CD4-positive, alpha-beta T cell treated with Interleukin-6 at 100 ng/mL for 8 hours (primary cell): ENCODE results near the gene FDXR.
A peak's percentile ranks its signal among the peaks of the same experiment; 100 is the strongest.
"Not testable (repeated sequence)": the region's sequence is repeated elsewhere in the genome, so short reads cannot be mapped to it uniquely, and the experiment has no call there.

Source experiments
- DNase-seq: peaks from one replicate; pipeline ENCODE4 v3.0.0-alpha.2; 2020; ENCODE audit warnings: mixed read lengths, low spot score

The FDXR gene

GRCh38 chr17:74871356-74872076 is 1.3 kb downstream of the FDXR start:
- DNase-seq, result no peak

GRCh38 chr17:74870512-74870911 is 2.3 kb downstream of the FDXR start:
- no peak for DNase-seq

- DNase-seq, result not testable (repeated sequence)
These were observed 2.8 kb downstream of the FDXR start for GRCh38 chr17:74870028-74870427.

GRCh38 chr17:74868908-74869255 is 3.9 kb downstream of the FDXR start:
- no peak for DNase-seq

GRCh38 chr17:74868251-74868907 is 4.4 kb downstream of the FDXR start:
- DNase-seq, result no peak

- DNase-seq, result no peak
These were observed 6.5 kb downstream of the FDXR start for GRCh38 chr17:74866198-74866835.

- DNase-seq, result no peak
These were observed 7.1 kb downstream of the FDXR start for GRCh38 chr17:74865504-74866197.

GRCh38 chr17:74864866-74865395 is 7.9 kb downstream of the FDXR start:
- peak; percentile 66 for DNase-seq

- DNase-seq, result no peak
These were observed 8.4 kb downstream of the FDXR start for GRCh38 chr17:74864297-74864865.

- no peak for DNase-seq
These were observed 9.1 kb downstream of the FDXR start for GRCh38 chr17:74863420-74864296.

GRCh38 chr17:74862919-74863318 is 9.9 kb downstream of the FDXR start:
- no peak for DNase-seq

GRCh38 chr17:74862108-74862901 is 10.5 kb downstream of the FDXR start:
- peak; percentile 43 for DNase-seq

GRCh38 chr17:74861662-74862107 is 11.1 kb downstream of the FDXR start:
- no peak for DNase-seq

GRCh38 chr17:74860872-74861661 is 11.7 kb downstream of the FDXR start:
- no peak for DNase-seq

GRCh38 chr17:74860229-74860871 is 12.4 kb downstream of the FDXR start:
- no peak for DNase-seq

- DNase-seq, result peak; percentile 14
These were observed 13.2 kb downstream of the FDXR start, which contains the start of gene GRIN2C for GRCh38 chr17:74859459-74860228. Gene GRIN2C (minus strand): TSS chr17:74859885. CDS start chr17:74855092, 4,793 bp downstream.

GRCh38 chr17:74858672-74859458 is 13.9 kb downstream of the FDXR start:
- DNase-seq, result no peak
